IgD-negative memory B cell (primary cell): ENCODE results near the gene NLRP1. TPM values are rescaled to one million over a fixed set of nuclear protein-coding genes. Genes with fewer than 3 reads are reported as not detected.
"Not testable (repeated sequence)": the region's sequence is repeated elsewhere in the genome, so short reads cannot be mapped to it uniquely, and the experiment has no call there.

ENCODE experiments used
- H3K27ac Mint-ChIP-seq, 3 donors: one replicate each; pipeline ENCODE4 v1.8.0; 2020 to 2022; ENCODE audit warnings: mild to moderate bottlenecking in 3 of 3, mixed read lengths in 3 of 3, moderate library complexity in 1 of 3
- H3K27me3 Mint-ChIP-seq: one replicate; pipeline ENCODE4 v1.8.0; 2021; ENCODE audit warnings: mixed read lengths
- H3K36me3 Mint-ChIP-seq: one replicate; pipeline ENCODE4 v1.8.0; 2020; ENCODE audit warnings: mild to moderate bottlenecking, mixed read lengths
- H3K4me1 Mint-ChIP-seq, 3 donors: one replicate each; pipeline ENCODE4 v1.8.0; 2020 to 2022; ENCODE audit warnings: mixed read lengths in 3 of 3, mild to moderate bottlenecking in 1 of 3
- H3K4me3 Mint-ChIP-seq, 4 donors: one replicate each; pipeline ENCODE4 v1.8.0; 2020 to 2022; ENCODE audit warnings: mild to moderate bottlenecking in 4 of 4, mixed read lengths in 4 of 4, moderate library complexity in 3 of 4
- H3K9me3 Mint-ChIP-seq, 3 donors: one replicate each; pipeline ENCODE4 v1.8.0; 2020 to 2021; ENCODE audit warnings: mixed read lengths in 3 of 3, mild to moderate bottlenecking in 1 of 3
- polyA plus RNA-seq: library from polyadenylated mRNA; unstranded; fragments of 300-500 nt; fragmentation: Illumina TruSeq; gene quantifications from one replicate; pipeline ENCODE4 v1.2.3, GENCODE V29; 2021

The NLRP1 gene
- polyA plus RNA-seq, 1 donor from 2014 or later: 24.3 TPM

DNA sequence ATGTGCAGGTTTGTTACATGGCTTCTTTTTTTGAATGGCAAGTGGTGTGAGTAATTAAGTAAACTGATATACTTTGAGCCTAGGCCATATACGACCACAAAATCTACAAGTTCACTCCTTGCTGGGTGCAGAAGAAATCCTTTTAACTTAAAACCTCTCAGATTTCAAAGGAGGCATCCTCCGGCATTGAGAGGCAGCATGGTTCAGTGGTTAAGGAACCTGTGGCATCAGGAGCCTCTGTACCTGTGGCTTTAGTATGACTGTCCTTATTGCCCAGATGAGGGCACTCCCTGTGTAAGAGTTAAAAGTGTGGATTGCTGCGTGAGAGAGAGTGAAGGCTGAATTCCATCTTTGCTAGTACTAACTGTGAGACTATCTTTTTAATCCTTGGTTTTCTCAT is 3.3 kb downstream of the NLRP1 start:
- Mint-ChIP-seq H3K9me3 (no peaks in the 10 kb centered on the region), H3K27ac (peak overlapping the region in 2 of 3 donors; percentile 74 to 84), H3K27me3 (no peaks in the 10 kb centered on the region), H3K4me3 (peak overlapping the region in 1 of 4 donors; percentile 80), H3K36me3 (peaks cover 14% of the 10 kb centered on the region), H3K4me1 (peaks cover 41 to 52% (median 50%) of the 10 kb centered on the region in 3 donors)

DNA sequence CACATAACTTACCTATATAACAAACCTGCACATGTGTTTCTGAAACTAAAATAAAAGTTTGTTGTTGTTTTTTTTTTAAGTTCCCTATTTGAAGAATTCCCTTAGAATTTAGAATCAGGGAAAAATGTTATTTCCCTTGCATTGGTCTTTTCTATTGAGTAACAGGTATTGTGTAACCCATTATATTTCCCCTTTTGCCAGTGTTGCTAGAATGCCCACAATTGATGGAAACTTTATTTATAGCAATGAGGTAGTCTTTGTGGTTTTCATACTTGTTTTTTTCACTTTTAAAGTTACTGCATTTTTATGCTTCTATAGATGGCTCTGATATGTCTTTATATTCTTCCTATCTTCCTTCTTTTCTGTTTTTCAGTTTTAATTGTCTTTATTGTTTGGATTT is 3.9 kb downstream of the NLRP1 start:
- Mint-ChIP-seq H3K27ac (peak overlapping the region in 2 of 3 donors; percentile 0 to 74), H3K36me3 (peaks cover 14% of the 10 kb centered on the region), H3K4me3 (peak overlapping the region in 3 of 4 donors; percentile 49 to 82 (median 80)), H3K27me3 (no peaks in the 10 kb centered on the region), H3K4me1 (peaks cover 47 to 50% (median 48%) of the 10 kb centered on the region in 3 donors), H3K9me3 (no peaks in the 10 kb centered on the region)

DNA sequence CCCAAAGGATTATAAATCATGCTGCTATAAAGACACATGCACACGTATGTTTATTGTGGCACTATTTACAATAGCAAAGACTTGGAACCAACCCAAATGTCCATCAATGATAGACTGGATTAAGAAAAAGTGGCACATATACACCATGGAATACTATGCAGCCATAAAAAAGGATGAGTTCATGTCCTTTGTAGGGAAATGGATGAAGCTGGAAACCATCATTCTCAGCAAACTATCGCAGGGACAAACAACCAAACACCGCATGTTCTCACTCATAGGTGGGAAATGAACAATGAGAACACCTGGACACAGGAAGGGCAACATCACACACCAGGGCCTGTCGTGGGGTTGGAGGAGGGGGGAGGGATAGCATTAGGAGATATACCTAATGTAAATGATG is 5.5 kb downstream of the NLRP1 start:
- not testable (repeated sequence) for H3K27ac Mint-ChIP-seq, H3K9me3 Mint-ChIP-seq, H3K27me3 Mint-ChIP-seq
- Mint-ChIP-seq H3K36me3 (peaks cover 17% of the 10 kb centered on the region), H3K4me3 (peak overlapping the region in 1 of 4 donors; percentile 50), H3K4me1 (peaks cover 43 to 45% (median 45%) of the 10 kb centered on the region in 3 donors)

DNA sequence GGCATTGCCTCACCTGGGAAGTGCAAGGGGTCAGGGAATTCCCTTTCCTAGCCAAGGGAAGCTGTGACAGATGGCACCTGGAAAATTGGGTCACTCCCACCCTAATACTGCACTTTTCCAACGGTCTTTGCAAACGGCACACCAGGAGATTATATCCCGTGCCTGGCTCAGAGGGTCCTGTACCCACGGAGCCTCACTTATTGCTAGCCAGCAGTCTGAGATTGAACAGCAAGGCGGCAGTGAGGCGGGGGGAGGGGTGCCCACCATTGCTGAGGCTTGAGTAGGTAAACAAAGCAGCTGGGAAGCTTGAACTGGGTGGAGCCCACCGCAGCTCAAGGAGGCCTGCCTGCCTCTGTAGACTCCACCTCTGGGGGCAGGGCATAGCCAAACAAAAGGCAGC is 11.3 kb downstream of the NLRP1 start:
- H3K4me1 Mint-ChIP-seq: peaks cover 20 to 41% (median 37%) of the 10 kb centered on the region in 3 donors
- H3K36me3 Mint-ChIP-seq: peaks cover 24% of the 10 kb centered on the region
- not testable (repeated sequence) for H3K9me3 Mint-ChIP-seq, H3K27me3 Mint-ChIP-seq, H3K27ac Mint-ChIP-seq, H3K4me3 Mint-ChIP-seq

- Mint-ChIP-seq H3K36me3 (peaks cover 27% of the 10 kb centered on the region), H3K4me1 (peaks cover 14 to 36% (median 29%) of the 10 kb centered on the region in 3 donors), H3K9me3 (no peaks in the 10 kb centered on the region), H3K27me3 (no peaks in the 10 kb centered on the region), H3K27ac (no peak overlapping the region), H3K4me3 (peak overlapping the region in 1 of 4 donors; percentile 13)
Observed at GRCh38 chr17:5571281-5571680, 13.0 kb downstream of the NLRP1 start.

GRCh38 chr17:5565808-5566207 is 18.5 kb downstream of the NLRP1 start:
- Mint-ChIP-seq H3K4me1 (peaks cover 9 to 22% (median 21%) of the 10 kb centered on the region in 3 donors), H3K9me3 (no peaks in the 10 kb centered on the region), H3K27ac (no peak overlapping the region), H3K36me3 (peaks cover 16% of the 10 kb centered on the region), H3K4me3 (no peak overlapping the region), H3K27me3 (no peaks in the 10 kb centered on the region)

- Mint-ChIP-seq H3K27me3 (no peaks in the 10 kb centered on the region), H3K27ac (no peak overlapping the region), H3K9me3 (no peaks in the 10 kb centered on the region), H3K36me3 (peaks cover 9% of the 10 kb centered on the region), H3K4me3 (no peak overlapping the region), H3K4me1 (peaks cover 0 to 14% (median 6%) of the 10 kb centered on the region in 3 donors)
Observed at GRCh38 chr17:5563456-5563855, 20.9 kb downstream of the NLRP1 start.

DNA sequence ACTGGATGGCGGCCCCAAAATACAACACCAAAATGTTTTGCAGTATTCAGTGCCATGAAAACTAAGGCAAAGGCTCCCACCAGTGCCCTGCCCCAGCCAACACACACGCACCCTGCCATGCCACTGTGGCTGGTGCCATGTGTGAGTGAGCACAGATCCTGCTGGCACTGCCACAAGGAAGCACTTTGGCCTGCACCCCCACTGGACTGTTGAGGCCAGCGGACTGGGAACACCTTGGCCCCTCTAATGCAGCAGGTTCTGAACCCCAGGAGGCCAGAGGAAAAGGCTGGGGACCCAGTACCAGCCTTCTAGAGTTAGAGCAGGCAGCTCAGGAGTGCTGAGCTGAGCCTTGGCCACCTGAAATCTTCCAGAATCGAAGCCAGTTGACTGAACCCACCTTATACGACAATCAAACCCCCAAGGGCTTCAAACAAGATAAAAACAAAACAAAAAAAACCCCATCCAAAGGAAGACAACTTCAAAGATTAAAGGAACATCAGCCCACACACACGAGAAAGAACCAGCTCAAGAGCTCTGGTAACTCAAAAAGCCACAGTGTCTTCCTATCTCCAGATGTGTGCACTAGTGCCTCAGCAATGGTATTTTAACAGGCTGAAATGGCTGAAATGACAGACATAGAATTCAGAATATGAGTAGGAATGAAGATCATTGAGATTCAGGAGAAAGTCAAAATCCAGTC is 21.5 kb downstream of the NLRP1 start:
- Mint-ChIP-seq H3K9me3 (no peaks in the 10 kb centered on the region), H3K4me3 (no peak overlapping the region), H3K27ac (peak overlapping the region in 2 of 3 donors; percentile 49 to 76), H3K36me3 (peaks cover 7% of the 10 kb centered on the region), H3K27me3 (no peaks in the 10 kb centered on the region), H3K4me1 (peaks cover 0 to 12% (median 6%) of the 10 kb centered on the region in 3 donors)

GRCh38 chr17:5561736-5562571 is 22.4 kb downstream of the NLRP1 start:
- Mint-ChIP-seq H3K4me3 (no peak overlapping the region), H3K27me3 (no peaks in the 10 kb centered on the region), H3K9me3 (no peaks in the 10 kb centered on the region), H3K36me3 (peaks cover 2% of the 10 kb centered on the region), H3K4me1 (peaks cover 0 to 14% (median 6%) of the 10 kb centered on the region in 3 donors), H3K27ac (no peak overlapping the region)

- no peaks in the 10 kb centered on the region for H3K9me3 Mint-ChIP-seq
- H3K4me1 Mint-ChIP-seq: peaks cover 0 to 14% (median 6%) of the 10 kb centered on the region in 3 donors
- no peaks in the 10 kb centered on the region for H3K27me3 Mint-ChIP-seq
- H3K27ac Mint-ChIP-seq: no peak overlapping the region
- H3K36me3 Mint-ChIP-seq: peaks cover 4% of the 10 kb centered on the region
- no peak overlapping the region for H3K4me3 Mint-ChIP-seq
Observed at GRCh38 chr17:5560361-5560988, 23.8 kb downstream of the NLRP1 start.

DNA sequence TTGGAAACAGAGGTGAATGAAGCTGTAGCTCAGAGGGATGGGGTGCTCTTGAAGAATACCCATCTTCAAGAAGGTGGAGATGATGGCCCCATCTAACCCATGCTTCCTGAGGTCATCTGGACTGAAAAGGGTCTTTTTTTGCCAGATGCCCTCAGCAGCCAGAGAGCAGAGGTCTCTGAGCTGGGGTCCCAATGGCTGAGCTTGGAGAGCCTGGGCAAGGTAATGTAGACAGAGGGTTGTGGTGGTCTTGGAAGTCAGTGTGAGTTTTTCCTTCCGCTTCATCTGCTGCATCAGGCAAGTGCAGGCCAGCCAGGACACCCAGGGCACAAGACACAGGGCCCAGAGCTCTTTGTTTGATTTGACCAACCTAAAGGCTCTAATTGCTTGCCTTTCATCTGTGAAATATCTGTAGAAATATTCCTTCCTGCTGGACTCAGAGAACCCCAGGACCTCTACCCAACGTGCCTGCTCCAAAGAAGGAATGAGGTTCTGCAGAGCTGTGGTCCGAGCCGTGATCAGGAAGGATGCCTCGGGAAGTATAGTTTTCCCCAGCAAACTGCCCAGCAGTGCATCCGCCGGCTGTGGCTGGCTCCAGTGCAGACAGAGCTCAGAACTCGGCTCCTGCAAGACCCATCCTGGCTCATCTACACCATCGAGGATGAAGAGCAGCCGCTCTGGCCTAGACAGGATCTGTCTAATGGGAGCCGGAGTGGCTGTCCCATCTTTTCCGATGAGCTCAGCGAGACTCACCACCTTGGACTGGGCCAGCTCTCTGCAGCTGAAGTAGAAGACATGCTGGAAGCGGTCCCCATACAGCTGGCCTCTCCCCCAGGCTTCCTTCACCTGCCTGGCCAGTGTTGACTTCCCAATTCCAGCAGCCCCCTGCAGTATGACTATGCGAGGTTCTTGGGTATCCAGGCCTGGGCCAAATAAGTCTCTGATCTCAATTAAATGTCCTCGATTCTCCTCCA is 25.2 kb downstream of the NLRP1 start:
- Mint-ChIP-seq H3K36me3 (peaks cover 1% of the 10 kb centered on the region), H3K9me3 (no peaks in the 10 kb centered on the region), H3K4me3 (no peak overlapping the region), H3K4me1 (peaks cover 0 to 7% (median 3%) of the 10 kb centered on the region in 3 donors), H3K27ac (peak overlapping the region in 1 of 3 donors; percentile 19), H3K27me3 (no peaks in the 10 kb centered on the region)

DNA sequence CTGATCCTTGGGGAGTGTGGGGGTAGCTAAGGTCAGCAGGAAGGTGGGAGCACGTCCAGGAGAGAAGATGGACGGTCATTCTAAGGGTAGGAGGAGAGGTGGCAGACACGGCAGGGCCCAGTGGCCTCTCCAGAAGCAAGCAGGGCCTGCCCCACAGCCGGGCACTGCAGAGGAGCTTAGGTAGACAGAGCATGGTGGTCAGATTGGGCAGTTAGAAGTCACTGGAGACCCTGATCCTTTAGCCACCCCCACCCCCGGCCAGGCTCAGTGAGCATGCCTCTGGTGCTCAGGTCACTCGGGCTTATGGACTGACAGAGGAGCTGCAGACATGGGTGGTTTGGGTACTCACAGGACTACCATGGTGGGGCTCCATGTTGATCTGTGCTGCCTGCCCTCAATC is 26.3 kb downstream of the NLRP1 start:
- H3K36me3 Mint-ChIP-seq: peaks cover 7% of the 10 kb centered on the region

GRCh38 chr17:5557485-5557884 is 26.8 kb downstream of the NLRP1 start:
- no peaks in the 10 kb centered on the region for H3K27me3 Mint-ChIP-seq
- peaks cover 0 to 2% (median 1%) of the 10 kb centered on the region in 3 donors for H3K4me1 Mint-ChIP-seq
- H3K27ac Mint-ChIP-seq: no peak overlapping the region
- H3K4me3 Mint-ChIP-seq: no peak overlapping the region
- no peaks in the 10 kb centered on the region for H3K9me3 Mint-ChIP-seq
- H3K36me3 Mint-ChIP-seq: peaks cover 9% of the 10 kb centered on the region

More for the DNA sequence above, 26.3 kb downstream of the NLRP1 start:
- H3K9me3 Mint-ChIP-seq: no peaks in the 10 kb centered on the region
- H3K27ac Mint-ChIP-seq: no peak overlapping the region
- peaks cover 0 to 2% (median 2%) of the 10 kb centered on the region in 3 donors for H3K4me1 Mint-ChIP-seq
- H3K4me3 Mint-ChIP-seq: no peak overlapping the region
- H3K27me3 Mint-ChIP-seq: no peaks in the 10 kb centered on the region

DNA sequence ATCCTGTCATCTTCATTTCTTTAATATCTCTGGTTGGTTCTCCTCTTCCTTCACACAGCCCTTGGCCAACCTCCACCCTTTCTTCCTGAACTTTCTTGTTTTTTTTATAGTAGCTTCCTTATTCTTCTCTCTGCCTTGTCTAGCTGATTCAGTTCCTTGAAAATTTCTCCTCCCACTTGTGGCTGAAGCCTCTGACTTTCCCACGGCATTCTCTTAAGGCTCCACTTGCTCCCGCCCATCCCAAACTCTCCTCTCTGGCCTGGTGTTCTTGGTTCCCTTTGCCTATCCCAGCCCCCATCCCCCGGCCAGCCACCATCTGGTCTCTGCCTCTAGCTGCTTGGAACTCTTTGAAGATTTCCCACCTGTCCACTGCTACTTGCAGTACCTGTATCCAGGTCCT is 29.1 kb downstream of the NLRP1 start:
- Mint-ChIP-seq H3K36me3 (peaks cover 13% of the 10 kb centered on the region), H3K27me3 (no peaks in the 10 kb centered on the region), H3K4me1 (peaks cover 0 to 7% (median 3%) of the 10 kb centered on the region in 3 donors), H3K4me3 (no peak overlapping the region), H3K27ac (no peak overlapping the region), H3K9me3 (no peaks in the 10 kb centered on the region)
